Neural progenitor cell (in vitro differentiated cells): Measurements from ENCODE around the gene PMM1. TPM values are rescaled to one million over a fixed set of nuclear protein-coding genes. Genes with fewer than 3 reads are reported as not detected.

Source experiments
- DNase-seq: peaks from one replicate; pipeline ENCODE4 v3.0.0-alpha.2; 2016; ENCODE audit warnings: low spot score
- H2AFZ ChIP-seq: fragments of 200-600 bp; sonication (generic); replicated peaks from 2 replicates; pipeline ENCODE4 v1.6.1; 2016; ENCODE audit warnings: antibody characterized with exemption
- H3F3A ChIP-seq: fragments of 200-600 bp; sonication (generic); 2 replicates; pipeline ENCODE4 v1.6.1; 2016; ENCODE audit warnings: antibody characterized with exemption, low read depth
- H3K27ac ChIP-seq: fragments of 200-600 bp; sonication (generic); 2 replicates; pipeline ENCODE4 v1.5.1; 2016; ENCODE audit warnings: mild to moderate bottlenecking
- H3K27me3 ChIP-seq: fragments of 200-600 bp; sonication (generic); 2 replicates; pipeline ENCODE4 v1.6.1; 2016; ENCODE audit warnings: mild to moderate bottlenecking, moderate library complexity
- H3K36me3 ChIP-seq: fragments of 200-600 bp; sonication (generic); 2 replicates; pipeline ENCODE4 v1.5.1; 2016
- H3K4me1 ChIP-seq: fragments of 200-600 bp; sonication (generic); 2 replicates; pipeline ENCODE4 v1.6.1; 2016; ENCODE audit warnings: mixed run types
- H3K4me2 ChIP-seq: fragments of 200-600 bp; sonication (generic); 2 replicates; pipeline ENCODE4 v1.6.1; 2016
- H3K4me3 ChIP-seq: fragments of 200-600 bp; sonication (generic); 2 replicates; pipeline ENCODE4 v1.5.1; 2016
- H3K79me2 ChIP-seq: fragments of 200-600 bp; sonication (generic); 2 replicates; pipeline ENCODE4 v1.6.1; 2016; ENCODE audit warnings: low read depth
- H3K9ac ChIP-seq: fragments of 200-600 bp; sonication (generic); 2 replicates; pipeline ENCODE4 v1.6.1; 2016
- H3K9me3 ChIP-seq: fragments of 200-600 bp; sonication (generic); 2 replicates; pipeline ENCODE4 v1.5.1; 2016; ENCODE audit warnings: low read depth
- H4K20me1 ChIP-seq: fragments of 200-600 bp; sonication (generic); 2 replicates; pipeline ENCODE4 v1.6.1; 2016; ENCODE audit warnings: low read depth
- H3K27ac Mint-ChIP-seq: 3 replicates; pipeline ENCODE4 v1.8.0; 2021; ENCODE audit warnings: mixed read lengths
- H3K27me3 Mint-ChIP-seq: 2 replicates; pipeline ENCODE4 v1.8.0; 2022; ENCODE audit warnings: low read depth, mild to moderate bottlenecking, inconsistent platforms, moderate library complexity, mixed read lengths; ENCODE audit not compliant: insufficient read depth
- H3K36me3 Mint-ChIP-seq: 3 replicates; pipeline ENCODE4 v1.8.0; 2021; ENCODE audit warnings: mixed read lengths
- H3K4me1 Mint-ChIP-seq: 3 replicates; pipeline ENCODE4 v1.8.0; 2021; ENCODE audit warnings: mixed read lengths
- H3K4me3 Mint-ChIP-seq: 3 replicates; pipeline ENCODE4 v1.8.0; 2021; ENCODE audit warnings: mild to moderate bottlenecking, moderate library complexity, mixed read lengths
- H3K9me3 Mint-ChIP-seq: 3 replicates; pipeline ENCODE4 v1.8.0; 2020; ENCODE audit warnings: mixed read lengths
- EZH2 ChIP-seq: fragments of 200-600 bp; sonication (generic); IDR thresholded peaks from 2 replicates; pipeline ENCODE4 v1.6.1; 2017; ENCODE audit warnings: antibody characterized with exemption, mild to moderate bottlenecking, moderate library complexity
- EZH2phosphoT487 ChIP-seq: fragments of 200-600 bp; sonication (generic); IDR thresholded peaks from 2 replicates; pipeline ENCODE4 v1.6.1; 2017; ENCODE audit warnings: antibody characterized with exemption
- total RNA-seq: library from RNA; depleted of rRNA; stranded (reverse); fragments of >200 nt; gene quantifications from 2 replicates; pipeline ENCODE4 v1.2.3, GENCODE V29; 2015; ENCODE audit warnings: low replicate concordance
- TF ChIP-seq, protein P1 (sequence below): fragments of 200-600 bp; sonication (generic); IDR thresholded peaks from 2 replicates; pipeline ENCODE4 v1.5.1; 2017; ENCODE audit warnings: antibody characterized with exemption, mild to moderate bottlenecking

PMM1 gene
- total RNA-seq, 1 donor from 2014 or later, result 9.3 TPM

DNA sequence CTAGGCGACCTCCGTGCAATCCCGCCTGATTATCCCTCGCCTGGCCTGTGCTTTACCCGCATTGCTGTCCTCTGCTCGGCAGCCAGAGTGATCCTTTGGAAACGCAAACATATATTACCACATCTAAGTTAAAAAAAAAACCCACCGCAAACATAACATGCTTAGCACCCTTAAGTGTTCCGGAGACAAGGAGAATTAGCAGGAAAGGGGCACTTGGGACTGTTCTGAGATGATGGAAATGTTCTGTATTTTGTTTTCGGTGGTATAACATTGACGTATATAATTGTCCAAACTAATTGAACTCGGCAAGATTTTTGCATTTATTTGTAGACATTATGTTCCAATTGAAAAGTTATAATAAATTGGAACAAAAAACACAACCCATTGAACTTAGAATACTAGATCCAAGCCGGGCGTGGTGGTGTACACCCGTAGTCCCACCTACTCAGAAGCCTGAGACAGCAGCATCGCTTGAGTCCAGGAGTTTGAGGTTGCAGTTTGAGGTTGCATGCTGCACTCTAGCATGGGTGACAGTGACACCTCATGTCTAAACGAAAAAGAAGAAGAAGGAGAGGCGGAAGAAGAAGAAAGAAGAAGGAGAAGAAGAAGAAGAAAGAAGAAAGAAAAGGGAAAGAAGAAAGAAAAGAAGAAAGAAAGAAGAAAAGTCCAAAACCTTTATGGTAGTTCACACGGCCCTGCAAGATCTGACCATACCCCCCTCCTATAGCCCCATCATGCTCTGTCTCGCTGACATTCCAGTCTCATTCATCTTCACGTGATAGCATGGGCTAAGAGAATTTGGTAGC lies 44.8 kb downstream of the PMM1 start:
- Mint-ChIP-seq H3K4me1 (peaks cover 49% of the 10 kb centered on the region), H3K27ac (peak overlapping the region; percentile 81), H3K9me3 (no peaks in the 10 kb centered on the region), H3K36me3 (peaks cover 4% of the 10 kb centered on the region), H3K4me3 (peak overlapping the region; percentile 97), H3K27me3 (peaks cover 8% of the 10 kb centered on the region)
- H3K27me3 ChIP-seq, result no peaks in the 10 kb centered on the region
- no peak overlapping the region for H3K27ac ChIP-seq
- peaks cover 3% of the 10 kb centered on the region for H3F3A ChIP-seq
- H3K4me3 ChIP-seq, result peak overlapping the region; percentile 26
- DNase-seq, result peak; percentile 42
- peaks cover 42% of the 10 kb centered on the region for H3K79me2 ChIP-seq
- H3K9ac ChIP-seq, result no peak overlapping the region
- H4K20me1 ChIP-seq, result peaks cover 35% of the 10 kb centered on the region
- no peaks in the 10 kb centered on the region for H3K36me3 ChIP-seq
- peaks cover 20% of the 10 kb centered on the region for H3K4me1 ChIP-seq
- H3K4me2 ChIP-seq, result peak overlapping the region; percentile 65
- TF ChIP-seq EZH2phosphoT487 (no peak), EZH2 (no peak)
- TF ChIP-seq, protein P1, sequence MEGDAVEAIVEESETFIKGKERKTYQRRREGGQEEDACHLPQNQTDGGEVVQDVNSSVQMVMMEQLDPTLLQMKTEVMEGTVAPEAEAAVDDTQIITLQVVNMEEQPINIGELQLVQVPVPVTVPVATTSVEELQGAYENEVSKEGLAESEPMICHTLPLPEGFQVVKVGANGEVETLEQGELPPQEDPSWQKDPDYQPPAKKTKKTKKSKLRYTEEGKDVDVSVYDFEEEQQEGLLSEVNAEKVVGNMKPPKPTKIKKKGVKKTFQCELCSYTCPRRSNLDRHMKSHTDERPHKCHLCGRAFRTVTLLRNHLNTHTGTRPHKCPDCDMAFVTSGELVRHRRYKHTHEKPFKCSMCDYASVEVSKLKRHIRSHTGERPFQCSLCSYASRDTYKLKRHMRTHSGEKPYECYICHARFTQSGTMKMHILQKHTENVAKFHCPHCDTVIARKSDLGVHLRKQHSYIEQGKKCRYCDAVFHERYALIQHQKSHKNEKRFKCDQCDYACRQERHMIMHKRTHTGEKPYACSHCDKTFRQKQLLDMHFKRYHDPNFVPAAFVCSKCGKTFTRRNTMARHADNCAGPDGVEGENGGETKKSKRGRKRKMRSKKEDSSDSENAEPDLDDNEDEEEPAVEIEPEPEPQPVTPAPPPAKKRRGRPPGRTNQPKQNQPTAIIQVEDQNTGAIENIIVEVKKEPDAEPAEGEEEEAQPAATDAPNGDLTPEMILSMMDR, result no peak
- H2AFZ ChIP-seq, result peak overlapping the region; percentile 63
- no peaks in the 10 kb centered on the region for H3K9me3 ChIP-seq

GRCh38 chr22:41543854-41544670 lies 45.6 kb downstream of the PMM1 start, which contains the start of gene POLR3H:
POLR3H (minus strand) TSS chr22:41544470; CDS start chr22:41544101, 369 bp downstream.
- H3K27me3 ChIP-seq, result no peaks in the 10 kb centered on the region
- H3K4me3 Mint-ChIP-seq, result peak within 1 kb of the TSS; percentile 97

DNA sequence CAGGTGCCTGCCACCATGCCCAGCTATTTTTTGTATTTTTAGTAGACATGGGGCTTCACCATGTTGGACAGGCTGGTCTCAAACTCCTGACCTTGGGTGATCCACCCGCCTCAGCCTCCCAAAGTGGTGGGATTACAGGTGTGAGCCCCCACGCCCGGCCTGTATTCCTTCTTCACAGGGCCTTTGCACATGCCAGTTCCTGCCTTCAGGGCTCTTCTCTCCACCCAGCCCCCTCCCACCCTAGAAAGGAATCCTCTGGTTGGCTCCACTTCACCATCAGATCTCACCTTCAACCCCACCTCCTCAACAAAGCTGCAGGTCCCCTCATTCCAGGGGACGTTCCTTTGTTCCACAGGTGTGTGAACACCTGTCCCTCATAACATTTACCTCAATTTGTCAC lies 47.4 kb downstream of the PMM1 start:
- H3K4me2 ChIP-seq, result peak overlapping the region; percentile 77
- TF ChIP-seq, protein P1, result no peak
- TF ChIP-seq EZH2, result no peak
- no peak for TF ChIP-seq EZH2phosphoT487
- peaks cover 3% of the 10 kb centered on the region for H3F3A ChIP-seq
- H3K27ac ChIP-seq, result no peak overlapping the region
- H3K4me1 ChIP-seq, result peaks cover 20% of the 10 kb centered on the region
- Mint-ChIP-seq H3K4me1 (peaks cover 44% of the 10 kb centered on the region), H3K27ac (no peak overlapping the region), H3K27me3 (peaks cover 4% of the 10 kb centered on the region), H3K36me3 (peaks cover 9% of the 10 kb centered on the region), H3K4me3 (peak overlapping the region; percentile 97), H3K9me3 (no peaks in the 10 kb centered on the region)
- no peak overlapping the region for H3K9ac ChIP-seq
- no peak for DNase-seq
- H3K36me3 ChIP-seq, result no peaks in the 10 kb centered on the region
- H3K27me3 ChIP-seq, result no peaks in the 10 kb centered on the region
- no peak overlapping the region for H3K4me3 ChIP-seq
- H4K20me1 ChIP-seq, result peaks cover 39% of the 10 kb centered on the region
- H2AFZ ChIP-seq, result no peak overlapping the region
- no peaks in the 10 kb centered on the region for H3K9me3 ChIP-seq
- peaks cover 42% of the 10 kb centered on the region for H3K79me2 ChIP-seq

More at GRCh38 chr22:41543854-41544670, 45.6 kb downstream of the PMM1 start, which contains the start of gene POLR3H:
- H2AFZ ChIP-seq, result peak within 1 kb of the TSS; percentile 64
- Mint-ChIP-seq H3K9me3 (no peaks in the 10 kb centered on the region), H3K4me1 (peaks cover 45% of the 10 kb centered on the region), H3K36me3 (peaks cover 9% of the 10 kb centered on the region), H3K27ac (peak within 1 kb of the TSS; percentile 81), H3K27me3 (peaks cover 4% of the 10 kb centered on the region)
- H3K9ac ChIP-seq, result peak within 1 kb of the TSS; percentile 6
- H4K20me1 ChIP-seq, result peaks cover 39% of the 10 kb centered on the region
- peaks cover 3% of the 10 kb centered on the region for H3F3A ChIP-seq
- TF ChIP-seq EZH2phosphoT487, result no peak
- no peak for TF ChIP-seq EZH2
- TF ChIP-seq, protein P1, result peak; percentile 63
- H3K4me1 ChIP-seq, result peaks cover 20% of the 10 kb centered on the region
- peaks cover 42% of the 10 kb centered on the region for H3K79me2 ChIP-seq
- no peak within 1 kb of the TSS for H3K27ac ChIP-seq
- peak within 1 kb of the TSS; percentile 77 for H3K4me2 ChIP-seq
- peak; percentile 100 for DNase-seq
- H3K36me3 ChIP-seq, result no peaks in the 10 kb centered on the region
- peak within 1 kb of the TSS; percentile 59 for H3K4me3 ChIP-seq
- no peaks in the 10 kb centered on the region for H3K9me3 ChIP-seq
